H1 (cell line): ENCODE data around the gene MRPL9. TPM values are rescaled to one million over a fixed set of nuclear protein-coding genes. Genes with fewer than 3 reads are reported as not detected.

Source experiments
- GTF2F1 ChIP-seq: IDR thresholded peaks from 2 replicates; pipeline ENCODE4 v1.6.1; 2012; ENCODE audit warnings: low read depth, low read length, improper control_type of control experiment, borderline replicate concordance
- polyA plus RNA-seq, 7 experiments: library from polyadenylated mRNA; depleted of rRNA in 3 of 7; stranded (reverse) in 5 of 7; unstranded in 2 of 7; fragments of >200 nt in 5 of 7; fragments of 200-250 nt in 2 of 7; gene quantifications; 1 replicate in 5 of 7; 2 replicates in 1 of 7; 4 replicates in 1 of 7; pipeline versions ENCODE4 v1.2.1 to v1.2.3, GENCODE V29; 2011 to 2013; ENCODE audit warnings: missing spikeins in 2 of 7, mixed read lengths in 2 of 7
- total RNA-seq: library from RNA; stranded (reverse); fragmentation: NEBNext Ultra II Directional; extraction: Animal tissue kit (Norgen Biotek cat#: 25700); gene quantifications from 2 replicates; pipeline ENCODE4 v1.2.1, GENCODE V29; 2021
- TF ChIP-seq, protein P1 (sequence below): fragments of 300-600 bp; sonication (generic); IDR thresholded peaks from 2 replicates; pipeline ENCODE4 v1.7.1; 2012; ENCODE audit warnings: low read length, moderate library complexity, mild to moderate bottlenecking, inconsistent platforms; ENCODE audit not compliant: insufficient replicate concordance

MRPL9 gene
- total and polyA plus RNA-seq, 2 of the 8 experiments (the other 6 are each of a cell fraction or from before 2014, with no cell fraction given), result 74.9 to 113 TPM

DNA sequence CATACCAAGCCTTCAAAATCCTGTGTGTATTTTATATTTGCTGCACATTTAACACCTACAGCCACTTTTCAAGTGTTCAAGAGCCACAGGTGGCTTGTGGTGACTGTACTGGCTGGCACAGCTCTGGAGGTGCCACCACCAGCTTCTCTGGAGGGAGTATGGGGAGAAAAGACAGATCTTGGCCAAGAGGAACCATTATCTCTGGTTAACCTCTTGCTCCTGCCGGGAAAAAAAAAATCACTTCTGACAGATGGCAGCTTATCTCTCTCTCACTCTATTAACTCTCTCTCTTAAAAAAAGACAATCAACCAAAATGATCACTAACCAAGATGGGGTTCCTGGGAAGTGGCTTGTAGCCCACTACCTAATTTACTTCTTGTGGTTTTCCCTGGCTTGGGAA lies 43.2 kb downstream of the MRPL9 start (continued):
- TF ChIP-seq, protein P1, sequence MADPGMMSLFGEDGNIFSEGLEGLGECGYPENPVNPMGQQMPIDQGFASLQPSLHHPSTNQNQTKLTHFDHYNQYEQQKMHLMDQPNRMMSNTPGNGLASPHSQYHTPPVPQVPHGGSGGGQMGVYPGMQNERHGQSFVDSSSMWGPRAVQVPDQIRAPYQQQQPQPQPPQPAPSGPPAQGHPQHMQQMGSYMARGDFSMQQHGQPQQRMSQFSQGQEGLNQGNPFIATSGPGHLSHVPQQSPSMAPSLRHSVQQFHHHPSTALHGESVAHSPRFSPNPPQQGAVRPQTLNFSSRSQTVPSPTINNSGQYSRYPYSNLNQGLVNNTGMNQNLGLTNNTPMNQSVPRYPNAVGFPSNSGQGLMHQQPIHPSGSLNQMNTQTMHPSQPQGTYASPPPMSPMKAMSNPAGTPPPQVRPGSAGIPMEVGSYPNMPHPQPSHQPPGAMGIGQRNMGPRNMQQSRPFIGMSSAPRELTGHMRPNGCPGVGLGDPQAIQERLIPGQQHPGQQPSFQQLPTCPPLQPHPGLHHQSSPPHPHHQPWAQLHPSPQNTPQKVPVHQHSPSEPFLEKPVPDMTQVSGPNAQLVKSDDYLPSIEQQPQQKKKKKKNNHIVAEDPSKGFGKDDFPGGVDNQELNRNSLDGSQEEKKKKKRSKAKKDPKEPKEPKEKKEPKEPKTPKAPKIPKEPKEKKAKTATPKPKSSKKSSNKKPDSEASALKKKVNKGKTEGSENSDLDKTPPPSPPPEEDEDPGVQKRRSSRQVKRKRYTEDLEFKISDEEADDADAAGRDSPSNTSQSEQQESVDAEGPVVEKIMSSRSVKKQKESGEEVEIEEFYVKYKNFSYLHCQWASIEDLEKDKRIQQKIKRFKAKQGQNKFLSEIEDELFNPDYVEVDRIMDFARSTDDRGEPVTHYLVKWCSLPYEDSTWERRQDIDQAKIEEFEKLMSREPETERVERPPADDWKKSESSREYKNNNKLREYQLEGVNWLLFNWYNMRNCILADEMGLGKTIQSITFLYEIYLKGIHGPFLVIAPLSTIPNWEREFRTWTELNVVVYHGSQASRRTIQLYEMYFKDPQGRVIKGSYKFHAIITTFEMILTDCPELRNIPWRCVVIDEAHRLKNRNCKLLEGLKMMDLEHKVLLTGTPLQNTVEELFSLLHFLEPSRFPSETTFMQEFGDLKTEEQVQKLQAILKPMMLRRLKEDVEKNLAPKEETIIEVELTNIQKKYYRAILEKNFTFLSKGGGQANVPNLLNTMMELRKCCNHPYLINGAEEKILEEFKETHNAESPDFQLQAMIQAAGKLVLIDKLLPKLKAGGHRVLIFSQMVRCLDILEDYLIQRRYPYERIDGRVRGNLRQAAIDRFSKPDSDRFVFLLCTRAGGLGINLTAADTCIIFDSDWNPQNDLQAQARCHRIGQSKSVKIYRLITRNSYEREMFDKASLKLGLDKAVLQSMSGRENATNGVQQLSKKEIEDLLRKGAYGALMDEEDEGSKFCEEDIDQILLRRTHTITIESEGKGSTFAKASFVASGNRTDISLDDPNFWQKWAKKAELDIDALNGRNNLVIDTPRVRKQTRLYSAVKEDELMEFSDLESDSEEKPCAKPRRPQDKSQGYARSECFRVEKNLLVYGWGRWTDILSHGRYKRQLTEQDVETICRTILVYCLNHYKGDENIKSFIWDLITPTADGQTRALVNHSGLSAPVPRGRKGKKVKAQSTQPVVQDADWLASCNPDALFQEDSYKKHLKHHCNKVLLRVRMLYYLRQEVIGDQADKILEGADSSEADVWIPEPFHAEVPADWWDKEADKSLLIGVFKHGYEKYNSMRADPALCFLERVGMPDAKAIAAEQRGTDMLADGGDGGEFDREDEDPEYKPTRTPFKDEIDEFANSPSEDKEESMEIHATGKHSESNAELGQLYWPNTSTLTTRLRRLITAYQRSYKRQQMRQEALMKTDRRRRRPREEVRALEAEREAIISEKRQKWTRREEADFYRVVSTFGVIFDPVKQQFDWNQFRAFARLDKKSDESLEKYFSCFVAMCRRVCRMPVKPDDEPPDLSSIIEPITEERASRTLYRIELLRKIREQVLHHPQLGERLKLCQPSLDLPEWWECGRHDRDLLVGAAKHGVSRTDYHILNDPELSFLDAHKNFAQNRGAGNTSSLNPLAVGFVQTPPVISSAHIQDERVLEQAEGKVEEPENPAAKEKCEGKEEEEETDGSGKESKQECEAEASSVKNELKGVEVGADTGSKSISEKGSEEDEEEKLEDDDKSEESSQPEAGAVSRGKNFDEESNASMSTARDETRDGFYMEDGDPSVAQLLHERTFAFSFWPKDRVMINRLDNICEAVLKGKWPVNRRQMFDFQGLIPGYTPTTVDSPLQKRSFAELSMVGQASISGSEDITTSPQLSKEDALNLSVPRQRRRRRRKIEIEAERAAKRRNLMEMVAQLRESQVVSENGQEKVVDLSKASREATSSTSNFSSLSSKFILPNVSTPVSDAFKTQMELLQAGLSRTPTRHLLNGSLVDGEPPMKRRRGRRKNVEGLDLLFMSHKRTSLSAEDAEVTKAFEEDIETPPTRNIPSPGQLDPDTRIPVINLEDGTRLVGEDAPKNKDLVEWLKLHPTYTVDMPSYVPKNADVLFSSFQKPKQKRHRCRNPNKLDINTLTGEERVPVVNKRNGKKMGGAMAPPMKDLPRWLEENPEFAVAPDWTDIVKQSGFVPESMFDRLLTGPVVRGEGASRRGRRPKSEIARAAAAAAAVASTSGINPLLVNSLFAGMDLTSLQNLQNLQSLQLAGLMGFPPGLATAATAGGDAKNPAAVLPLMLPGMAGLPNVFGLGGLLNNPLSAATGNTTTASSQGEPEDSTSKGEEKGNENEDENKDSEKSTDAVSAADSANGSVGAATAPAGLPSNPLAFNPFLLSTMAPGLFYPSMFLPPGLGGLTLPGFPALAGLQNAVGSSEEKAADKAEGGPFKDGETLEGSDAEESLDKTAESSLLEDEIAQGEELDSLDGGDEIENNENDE, result no peak
- no peak for TF ChIP-seq GTF2F1
